KMS-11 (cell line): Measurements from ENCODE around the gene KIAA0825.
"Not testable (repeated sequence)": the region's sequence is repeated elsewhere in the genome, so short reads cannot be mapped to it uniquely, and the experiment has no call there.

Experiments
- H2AFZ ChIP-seq: fragments of 200-600 bp; sonication (generic); 2 replicates; pipeline ENCODE4 v1.6.1; 2016; ENCODE audit warnings: antibody characterized with exemption, mixed run types, low read depth
- H3K27ac ChIP-seq: fragments of 200-600 bp; sonication (generic); 2 replicates; pipeline ENCODE4 v1.6.1; 2016; ENCODE audit warnings: mild to moderate bottlenecking, mixed run types
- H3K27me3 ChIP-seq: fragments of 200-600 bp; sonication (generic); 2 replicates; pipeline ENCODE4 v1.6.1; 2017; ENCODE audit warnings: mild to moderate bottlenecking, low read depth, mixed run types, moderate library complexity; ENCODE audit not compliant: insufficient read depth
- H3K36me3 ChIP-seq: fragments of 200-600 bp; sonication (generic); 2 replicates; pipeline ENCODE4 v1.6.1; 2017; ENCODE audit warnings: mild to moderate bottlenecking, mixed run types; ENCODE audit not compliant: insufficient read depth
- H3K4me1 ChIP-seq: fragments of 200-600 bp; sonication (generic); 2 replicates; pipeline ENCODE4 v1.6.1; 2016; ENCODE audit warnings: mild to moderate bottlenecking, low read depth, mixed run types; ENCODE audit not compliant: poor library complexity, severe bottlenecking
- H3K4me2 ChIP-seq: fragments of 200-600 bp; sonication (generic); 2 replicates; pipeline ENCODE4 v1.7.0; 2016; ENCODE audit warnings: mild to moderate bottlenecking, mixed run types
- H3K4me3 ChIP-seq: fragments of 200-600 bp; sonication (generic); IDR thresholded peaks from 2 replicates; pipeline ENCODE4 v1.6.1; 2017; ENCODE audit warnings: low read depth, low read length, mixed read lengths; ENCODE audit not compliant: insufficient read depth
- H3K79me2 ChIP-seq: fragments of 200-600 bp; sonication (generic); 2 replicates; pipeline ENCODE4 v1.6.1; 2016; ENCODE audit warnings: low read depth, mixed run types; ENCODE audit not compliant: insufficient read depth
- H3K9ac ChIP-seq: fragments of 200-600 bp; sonication (generic); 2 replicates; pipeline ENCODE4 v1.6.1; 2016; ENCODE audit warnings: mild to moderate bottlenecking, mixed run types
- H4K20me1 ChIP-seq: fragments of 200-600 bp; sonication (generic); 2 replicates; pipeline ENCODE4 v1.6.1; 2016; ENCODE audit warnings: mild to moderate bottlenecking, mixed run types; ENCODE audit not compliant: insufficient read depth
- TF ChIP-seq, protein P1 (sequence below): fragments of 200-600 bp; sonication (generic); conservative IDR thresholded peaks from 2 replicates; pipeline ENCODE4 v1.6.1; 2017; ENCODE audit warnings: low read depth, mild to moderate bottlenecking, antibody characterized with exemption, low read length, moderate library complexity, mixed read lengths

KIAA0825 gene

DNA sequence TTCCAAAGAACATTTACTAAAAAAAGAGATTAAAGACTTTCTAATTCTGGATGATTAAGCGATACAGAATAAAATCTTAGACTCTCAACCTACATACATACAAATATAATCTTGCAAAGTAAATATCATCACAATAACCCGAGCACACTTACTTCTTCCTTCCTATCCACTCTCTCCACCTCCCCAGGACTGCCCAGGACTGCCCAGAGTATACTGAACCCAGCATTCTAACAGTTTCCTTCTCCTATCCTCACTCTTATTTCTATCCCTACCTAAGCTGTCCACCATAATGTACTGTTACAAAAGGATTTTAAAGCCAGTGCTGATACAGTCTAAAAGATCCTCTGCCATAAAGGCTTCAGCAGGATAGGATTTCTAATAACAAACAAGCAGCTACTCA lies 463.7 kb downstream of the KIAA0825 start:
- H3K4me3 ChIP-seq: no peak overlapping the region
- no peaks in the 10 kb centered on the region for H4K20me1 ChIP-seq
- H3K36me3 ChIP-seq: no peaks in the 10 kb centered on the region
- no peaks in the 10 kb centered on the region for H3K27me3 ChIP-seq
- no peak overlapping the region for H3K27ac ChIP-seq
- TF ChIP-seq, protein P1, sequence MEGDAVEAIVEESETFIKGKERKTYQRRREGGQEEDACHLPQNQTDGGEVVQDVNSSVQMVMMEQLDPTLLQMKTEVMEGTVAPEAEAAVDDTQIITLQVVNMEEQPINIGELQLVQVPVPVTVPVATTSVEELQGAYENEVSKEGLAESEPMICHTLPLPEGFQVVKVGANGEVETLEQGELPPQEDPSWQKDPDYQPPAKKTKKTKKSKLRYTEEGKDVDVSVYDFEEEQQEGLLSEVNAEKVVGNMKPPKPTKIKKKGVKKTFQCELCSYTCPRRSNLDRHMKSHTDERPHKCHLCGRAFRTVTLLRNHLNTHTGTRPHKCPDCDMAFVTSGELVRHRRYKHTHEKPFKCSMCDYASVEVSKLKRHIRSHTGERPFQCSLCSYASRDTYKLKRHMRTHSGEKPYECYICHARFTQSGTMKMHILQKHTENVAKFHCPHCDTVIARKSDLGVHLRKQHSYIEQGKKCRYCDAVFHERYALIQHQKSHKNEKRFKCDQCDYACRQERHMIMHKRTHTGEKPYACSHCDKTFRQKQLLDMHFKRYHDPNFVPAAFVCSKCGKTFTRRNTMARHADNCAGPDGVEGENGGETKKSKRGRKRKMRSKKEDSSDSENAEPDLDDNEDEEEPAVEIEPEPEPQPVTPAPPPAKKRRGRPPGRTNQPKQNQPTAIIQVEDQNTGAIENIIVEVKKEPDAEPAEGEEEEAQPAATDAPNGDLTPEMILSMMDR: no peak
- no peak overlapping the region for H3K9ac ChIP-seq
- no peaks in the 10 kb centered on the region for H3K79me2 ChIP-seq
- no peak overlapping the region for H3K4me2 ChIP-seq
- no peaks in the 10 kb centered on the region for H3K4me1 ChIP-seq
- no peak overlapping the region for H2AFZ ChIP-seq

DNA sequence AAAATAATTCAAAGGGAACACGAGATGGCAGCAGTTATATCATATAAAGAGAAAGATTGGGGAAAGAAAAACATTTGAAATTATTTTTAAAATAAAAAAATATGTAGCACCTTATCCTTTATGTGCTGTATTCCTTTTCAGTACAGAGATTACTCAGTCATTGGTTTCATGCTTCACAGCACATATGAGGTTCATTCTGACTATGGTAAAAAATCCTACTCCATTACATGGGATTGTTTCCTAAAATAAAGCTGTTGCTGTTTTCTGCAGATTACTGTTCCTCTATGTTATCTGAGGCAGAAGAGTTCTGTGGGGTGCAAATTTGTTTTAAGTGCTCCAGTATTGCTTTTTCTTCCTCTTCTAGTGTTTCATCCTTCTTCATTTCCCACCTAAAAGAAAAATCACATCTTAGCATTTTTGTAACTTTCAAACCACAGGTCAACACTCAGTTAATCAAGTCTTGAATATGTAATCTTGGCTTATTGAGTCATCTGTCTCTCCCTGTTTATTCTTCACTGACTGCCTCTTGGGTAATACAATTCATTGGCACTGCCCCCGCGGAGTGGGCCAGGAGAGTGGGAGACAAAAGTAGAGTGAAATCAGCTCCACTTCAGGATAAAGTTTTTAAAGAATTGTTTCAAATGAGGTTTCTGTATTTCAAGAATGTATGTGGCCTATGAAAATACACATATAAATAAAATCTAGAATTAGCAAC lies 464.5 kb downstream of the KIAA0825 start:
- H3K9ac ChIP-seq: no peak overlapping the region
- TF ChIP-seq, protein P1: no peak
- no peaks in the 10 kb centered on the region for H4K20me1 ChIP-seq
- no peaks in the 10 kb centered on the region for H3K36me3 ChIP-seq
- no peak overlapping the region for H3K4me3 ChIP-seq
- H3K27me3 ChIP-seq: no peaks in the 10 kb centered on the region
- H3K79me2 ChIP-seq: no peaks in the 10 kb centered on the region
- H2AFZ ChIP-seq: no peak overlapping the region
- H3K4me1 ChIP-seq: no peaks in the 10 kb centered on the region
- no peak overlapping the region for H3K4me2 ChIP-seq
- no peak overlapping the region for H3K27ac ChIP-seq

DNA sequence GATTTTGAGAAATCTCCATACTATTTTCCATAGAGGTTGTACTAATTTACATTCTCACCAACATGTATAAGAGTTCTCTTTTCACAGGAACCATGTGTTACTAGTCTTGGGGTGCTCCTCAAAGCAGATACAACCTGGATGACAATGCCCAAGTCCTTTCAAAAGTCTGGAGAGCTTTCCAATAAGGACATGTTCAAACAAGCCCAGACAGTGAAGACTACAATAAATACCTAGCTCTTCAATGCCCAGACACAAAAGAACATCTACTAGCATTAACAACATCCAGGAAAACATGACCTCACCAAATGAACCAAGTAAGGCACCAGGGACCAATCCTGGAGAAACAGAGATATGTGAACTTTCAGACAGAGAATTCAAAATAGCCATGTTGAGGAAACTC lies 474.8 kb downstream of the KIAA0825 start:
- not testable (repeated sequence) for H3K9ac ChIP-seq, H4K20me1 ChIP-seq, H3K27ac ChIP-seq, H3K4me2 ChIP-seq, H3K36me3 ChIP-seq, H3K4me1 ChIP-seq, H3K27me3 ChIP-seq, H2AFZ ChIP-seq, H3K79me2 ChIP-seq, H3K4me3 ChIP-seq

DNA sequence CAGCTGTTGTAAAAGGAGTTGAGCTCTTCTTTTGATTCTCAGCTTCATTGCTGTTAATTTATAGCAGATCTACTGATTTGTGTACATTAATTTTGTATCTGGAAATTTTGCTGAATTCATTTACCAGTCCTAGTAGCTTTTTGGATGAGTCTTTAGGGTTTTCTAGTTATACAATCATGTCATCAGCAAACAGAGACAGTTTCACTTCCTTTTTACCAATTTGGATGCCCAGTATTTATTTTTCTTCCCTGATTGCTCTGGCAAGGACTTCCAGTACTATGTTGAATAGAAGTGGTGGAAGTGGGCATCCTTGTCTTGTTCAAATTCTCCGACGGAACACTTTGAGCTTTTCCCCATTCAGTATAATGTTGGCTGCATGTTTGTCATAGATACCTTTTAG lies 478.1 kb downstream of the KIAA0825 start:
- H3K4me2 ChIP-seq: no peak overlapping the region
- TF ChIP-seq, protein P1: no peak
- H3K79me2 ChIP-seq: no peaks in the 10 kb centered on the region
- no peaks in the 10 kb centered on the region for H3K4me1 ChIP-seq
- no peaks in the 10 kb centered on the region for H3K36me3 ChIP-seq
- H3K4me3 ChIP-seq: no peak overlapping the region
- H4K20me1 ChIP-seq: no peaks in the 10 kb centered on the region
- no peak overlapping the region for H2AFZ ChIP-seq
- no peak overlapping the region for H3K9ac ChIP-seq
- no peak overlapping the region for H3K27ac ChIP-seq
- H3K27me3 ChIP-seq: no peaks in the 10 kb centered on the region

DNA sequence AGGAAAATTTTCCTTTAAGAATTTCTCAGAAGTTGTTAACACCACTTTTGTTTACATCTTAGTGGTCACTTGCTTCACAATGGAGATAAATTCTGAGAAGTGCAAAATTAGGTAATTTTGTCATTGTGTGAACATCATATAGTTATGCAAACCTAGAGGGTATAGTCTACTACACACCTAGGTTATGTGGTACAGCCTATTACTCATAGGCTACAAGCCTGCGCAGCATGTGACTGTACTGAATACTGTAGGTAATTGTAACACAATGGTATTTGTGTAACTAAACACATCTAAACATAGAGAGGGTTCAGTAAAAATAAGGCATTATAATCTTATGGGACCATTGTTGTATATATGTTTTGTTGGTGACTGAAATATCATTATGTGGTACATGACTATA lies 488.3 kb downstream of the KIAA0825 start:
- Histone ChIP-seq H3K4me1 (no peaks in the 10 kb centered on the region), H3K36me3 (no peaks in the 10 kb centered on the region), H4K20me1 (no peaks in the 10 kb centered on the region), H3K4me3 (no peak overlapping the region), H3K27me3 (no peaks in the 10 kb centered on the region), H3K79me2 (no peaks in the 10 kb centered on the region), H2AFZ (no peak overlapping the region), H3K9ac (no peak overlapping the region), H3K27ac (no peak overlapping the region), H3K4me2 (no peak overlapping the region)
- TF ChIP-seq, protein P1: no peak
